HG03064 (cell line): ENCODE data around the gene CLDN19.
"Not testable (repeated sequence)": the region's sequence is repeated elsewhere in the genome, so short reads cannot be mapped to it uniquely, and the experiment has no call there.

ENCODE experiments used
- ATAC-seq: cut with Tn5 transposase; IDR thresholded peaks from one replicate; pipeline ENCODE4 v1.9.1; 2021; ENCODE audit warnings: low read depth; ENCODE audit not compliant: unreplicated experiment

The CLDN19 gene

DNA sequence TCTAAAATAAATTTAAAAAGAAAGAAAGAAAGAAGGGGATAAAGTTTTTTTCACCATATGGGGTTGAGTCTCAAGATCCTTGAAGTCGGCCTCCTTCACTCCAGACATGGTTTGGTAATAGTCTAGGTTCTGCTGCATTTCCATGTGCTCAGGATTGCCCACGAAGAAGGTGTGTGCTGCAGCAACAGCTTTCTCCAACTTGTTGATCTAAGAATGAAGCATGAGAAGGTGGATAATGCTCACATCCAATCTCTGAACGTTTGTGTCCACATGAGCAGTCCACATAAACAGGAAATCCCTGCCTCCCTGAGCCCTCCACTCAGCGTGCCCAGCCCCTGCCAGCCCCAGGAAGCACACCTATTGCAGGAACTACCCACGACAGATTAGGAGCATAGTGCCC, 22.2 kb upstream of the CLDN19 start:
- no peak for ATAC-seq

DNA sequence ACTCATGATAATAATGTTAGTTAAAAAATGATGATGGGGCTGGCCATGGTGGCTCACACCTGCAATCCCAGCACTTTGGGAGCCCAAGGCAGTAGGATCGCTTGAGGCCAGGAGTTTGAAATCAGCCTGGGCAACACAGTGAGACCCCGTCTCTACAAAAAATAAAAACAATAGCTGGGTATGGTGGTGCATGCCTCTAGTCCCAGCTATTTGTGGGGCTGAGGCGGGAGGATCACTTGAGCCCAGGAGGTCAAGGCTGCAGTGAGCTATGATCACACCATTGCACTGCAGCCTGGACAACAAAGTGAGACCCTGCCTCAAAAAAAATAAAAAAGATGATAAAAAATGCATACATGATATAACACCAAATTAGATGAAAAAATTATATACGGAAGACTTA, 21.5 kb upstream of the CLDN19 start:
- no peak for ATAC-seq

DNA sequence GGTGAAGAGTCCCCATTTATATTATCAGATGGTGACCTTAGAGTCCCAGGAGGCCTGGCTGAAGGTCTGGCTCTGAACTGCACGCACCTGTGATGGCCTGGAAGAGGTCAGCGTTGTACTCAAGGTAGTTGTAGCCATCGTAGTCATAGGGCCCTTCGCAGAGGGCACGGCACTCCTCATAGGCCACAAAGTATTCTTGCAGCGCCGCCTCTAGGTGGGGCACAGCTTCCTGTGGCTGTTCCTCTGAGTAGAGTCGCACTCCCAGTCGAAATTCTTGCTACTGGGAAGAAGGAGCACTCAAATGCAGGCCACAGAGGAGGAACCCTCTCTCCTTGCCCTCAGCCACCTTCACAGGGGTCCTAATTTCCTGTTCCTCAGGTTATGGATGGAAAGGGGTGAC, 19.1 kb upstream of the CLDN19 start:
- no peak for ATAC-seq

DNA sequence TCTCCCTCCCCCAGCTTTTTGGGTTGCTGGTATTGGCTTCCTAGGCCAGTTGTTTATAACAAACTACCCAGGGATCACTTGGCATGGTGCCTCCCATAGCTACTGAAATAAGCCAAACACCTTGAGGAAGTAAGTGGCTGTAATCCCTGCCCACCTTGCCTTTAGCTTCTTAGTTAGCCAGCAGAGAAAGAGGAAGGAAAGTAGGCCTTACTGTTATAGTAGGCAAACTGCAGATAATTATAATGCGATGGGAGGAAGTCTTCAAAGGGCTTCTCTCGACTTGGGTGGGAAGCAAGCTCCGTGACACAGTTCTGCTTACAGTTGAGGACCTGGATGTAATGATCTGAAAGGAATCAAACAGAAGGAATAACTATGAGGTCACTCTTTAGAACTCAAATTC, 18.6 kb upstream of the CLDN19 start:
- no peak for ATAC-seq

DNA sequence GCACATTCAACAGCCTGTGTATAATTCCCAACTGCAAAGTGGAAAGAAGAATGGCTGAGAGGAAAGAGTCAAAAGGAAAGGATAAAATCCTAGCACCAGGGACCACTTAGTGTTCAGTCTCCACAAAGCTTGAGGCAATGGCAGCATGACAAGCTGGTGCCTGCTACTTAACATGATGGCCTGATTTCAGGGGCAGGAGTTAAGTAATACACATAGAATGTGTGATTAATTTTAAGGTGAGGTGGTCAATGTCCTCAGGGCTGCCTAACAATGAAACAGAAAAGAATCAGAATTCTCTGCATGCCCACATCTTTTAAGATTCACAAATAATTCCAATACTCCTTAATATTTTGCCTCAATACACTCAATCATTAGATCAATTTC, 17.8 kb upstream of the CLDN19 start:
- no peak for ATAC-seq

DNA sequence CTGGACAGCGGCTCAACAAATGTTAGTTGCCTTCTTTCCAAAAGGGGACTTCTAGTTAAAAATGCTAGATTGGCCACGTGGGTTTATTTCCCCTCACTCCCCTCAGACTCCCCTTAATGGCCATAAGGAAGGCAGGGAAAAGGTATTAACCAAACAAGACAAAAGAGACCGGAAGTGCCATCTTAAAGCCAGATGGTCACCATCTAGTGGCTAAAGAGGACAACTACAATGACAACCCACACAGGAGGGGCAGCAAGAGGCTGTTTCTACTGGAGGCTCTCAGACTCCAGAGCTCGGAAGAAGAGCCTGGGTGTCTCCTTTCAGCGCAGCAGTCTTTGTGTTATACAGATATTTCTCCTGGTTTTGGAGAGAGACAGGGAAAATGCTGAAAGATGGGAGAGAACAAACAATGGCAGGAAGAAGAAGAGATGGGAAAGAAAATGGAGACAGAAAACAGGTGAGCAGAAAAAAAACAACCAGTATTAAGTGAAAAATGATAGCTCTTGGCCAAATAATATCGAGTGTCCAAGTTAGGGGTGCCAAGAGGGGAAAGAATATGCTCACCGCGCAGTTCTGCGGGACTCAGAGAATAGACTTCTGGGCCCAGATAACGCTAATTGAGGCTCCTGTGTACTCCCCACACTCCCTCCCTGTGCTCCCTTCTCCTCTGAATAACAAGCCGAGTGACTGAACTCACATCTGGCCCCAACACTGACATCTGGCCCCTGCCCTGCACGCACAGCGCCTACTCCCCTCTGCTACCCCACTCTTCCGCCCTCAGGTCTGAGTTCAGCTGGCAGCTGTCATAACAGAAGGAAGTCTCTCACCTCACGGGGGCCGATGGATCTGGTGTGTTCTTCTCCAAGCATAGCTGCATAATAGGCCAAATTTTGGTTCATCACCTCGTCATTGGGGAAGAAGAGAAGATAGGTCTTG, 17.2 kb upstream of the CLDN19 start:
- ATAC-seq: no peak

DNA sequence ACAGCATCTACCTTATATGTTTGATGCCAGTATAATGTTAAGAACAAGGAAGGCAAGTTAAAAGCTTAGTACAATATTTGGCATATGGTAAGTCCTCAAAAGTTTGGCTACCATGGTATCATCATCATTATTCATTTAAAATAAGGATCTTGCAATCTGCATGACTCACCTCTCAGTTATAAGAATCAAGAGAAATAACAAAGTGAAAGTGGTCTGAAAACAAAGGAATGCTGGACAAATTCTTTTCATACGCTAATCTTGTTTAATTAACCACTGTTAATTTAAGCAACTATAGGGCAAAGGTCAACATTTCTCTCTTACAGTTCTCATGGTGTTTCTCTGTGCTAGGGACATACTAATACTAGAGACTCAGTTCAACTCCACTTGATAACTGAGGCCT, 13.0 kb upstream of the CLDN19 start:
- ATAC-seq: no peak

DNA sequence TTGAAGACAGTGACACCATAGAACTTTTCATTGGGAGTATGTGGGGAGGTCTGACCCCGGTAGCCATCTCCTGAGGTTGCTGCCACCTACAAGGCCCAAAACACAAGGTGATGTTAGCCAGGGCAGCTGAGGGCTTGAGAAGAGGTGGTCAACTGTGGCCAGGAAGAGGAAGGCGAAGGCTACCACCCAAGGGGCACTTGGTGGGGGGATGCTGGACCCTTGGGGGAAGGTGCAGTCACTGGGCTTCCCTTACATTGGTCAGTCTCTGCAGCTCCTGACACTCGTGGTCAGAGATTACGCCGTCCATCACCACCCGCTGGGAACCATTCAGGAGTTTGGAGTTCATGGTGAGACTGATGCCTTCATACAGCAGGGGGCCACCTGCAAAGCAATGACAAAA, 12.2 kb upstream of the CLDN19 start:
- no peak for ATAC-seq

DNA sequence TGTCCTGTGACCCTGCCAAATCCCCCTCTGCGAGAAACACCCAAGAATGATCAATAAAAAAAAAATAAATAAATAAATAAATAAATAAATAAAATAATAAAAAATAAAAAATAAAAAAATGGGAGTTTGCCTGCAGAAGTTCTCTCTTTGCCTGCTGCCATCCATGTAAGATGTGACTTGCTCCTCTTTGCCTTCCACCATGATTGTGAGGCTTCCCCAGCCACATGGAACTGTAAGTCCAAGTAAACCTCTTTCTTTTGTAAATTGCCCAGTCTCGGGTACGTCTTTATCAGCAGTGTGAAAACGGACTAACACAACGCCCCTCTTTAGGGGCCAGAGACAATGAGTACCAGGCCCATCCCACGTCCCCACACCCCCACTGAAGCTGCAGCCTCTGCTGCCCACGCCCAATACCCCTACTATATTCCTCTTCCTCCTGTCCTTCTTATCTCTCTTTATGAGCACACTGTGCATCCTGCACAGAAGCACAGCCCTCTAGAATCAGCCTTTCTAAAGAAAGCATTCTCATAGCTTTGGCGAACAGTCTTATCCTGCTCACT, 11.6 kb upstream of the CLDN19 start:
- not testable (repeated sequence) for ATAC-seq

DNA sequence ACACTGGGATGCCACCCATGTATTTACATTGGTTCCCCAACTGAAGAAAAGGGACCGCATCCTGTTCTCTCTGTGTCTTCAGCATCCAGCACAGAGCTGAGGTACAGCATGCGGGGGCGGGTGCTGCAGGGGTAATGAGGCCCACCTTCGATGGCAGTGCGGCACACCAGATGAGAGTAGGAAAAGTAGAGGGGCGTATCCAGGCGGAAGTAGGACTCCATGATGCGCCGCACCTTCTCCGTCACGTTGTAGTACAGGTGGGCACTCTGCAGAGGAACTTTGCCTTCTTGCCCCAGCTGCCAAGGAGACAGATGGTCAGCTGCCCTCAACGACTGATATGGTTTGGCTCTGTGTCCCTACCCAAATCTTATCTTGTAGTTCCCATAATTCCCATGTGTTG, 10.0 kb upstream of the CLDN19 start:
- ATAC-seq: no peak

DNA sequence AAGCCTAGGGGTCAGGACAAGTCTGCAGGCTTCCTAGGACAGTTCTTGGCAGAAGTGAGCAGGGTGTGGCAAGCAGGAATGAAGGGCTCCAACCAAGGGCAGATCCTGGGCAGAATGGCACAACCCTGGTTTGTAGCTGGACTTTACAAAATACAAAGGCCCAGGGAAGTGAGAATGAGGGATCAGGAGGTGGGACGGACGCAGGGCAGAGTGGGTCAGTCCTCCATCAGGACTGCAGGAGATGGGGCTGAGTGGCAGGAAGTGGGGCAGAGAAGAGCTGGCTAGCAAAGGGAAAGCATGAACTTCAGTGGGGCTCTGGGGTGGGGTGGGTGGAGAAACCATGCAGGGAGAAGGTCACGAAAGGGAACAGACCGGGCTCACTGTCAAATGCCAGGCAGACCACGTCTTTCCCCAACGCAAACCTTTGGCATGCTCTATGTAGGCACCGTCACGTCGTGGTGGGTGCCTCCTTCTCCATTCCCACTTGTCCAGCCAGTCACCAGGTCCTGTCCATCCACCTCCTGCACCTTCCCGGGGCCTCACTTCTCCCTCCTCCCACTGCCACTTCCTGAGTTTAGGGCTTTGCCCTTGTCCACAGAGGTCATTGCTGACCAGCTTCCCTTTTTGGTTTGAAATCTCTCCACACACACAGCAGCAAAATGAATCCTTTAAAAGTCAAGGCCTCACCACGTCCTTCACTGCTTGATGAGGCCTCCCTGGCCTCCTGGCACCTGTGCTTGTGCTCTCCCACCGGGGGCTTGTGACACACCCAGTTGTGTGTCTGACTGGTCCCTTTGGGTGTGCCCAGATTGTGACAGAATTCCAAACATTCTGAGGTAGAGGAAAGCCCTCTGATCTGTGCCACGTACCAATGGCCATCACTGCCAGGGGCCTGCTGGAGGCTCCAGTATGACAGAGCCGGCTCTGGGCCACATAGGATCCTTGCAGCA, 8.7 kb upstream of the CLDN19 start:
- no peak for ATAC-seq

DNA sequence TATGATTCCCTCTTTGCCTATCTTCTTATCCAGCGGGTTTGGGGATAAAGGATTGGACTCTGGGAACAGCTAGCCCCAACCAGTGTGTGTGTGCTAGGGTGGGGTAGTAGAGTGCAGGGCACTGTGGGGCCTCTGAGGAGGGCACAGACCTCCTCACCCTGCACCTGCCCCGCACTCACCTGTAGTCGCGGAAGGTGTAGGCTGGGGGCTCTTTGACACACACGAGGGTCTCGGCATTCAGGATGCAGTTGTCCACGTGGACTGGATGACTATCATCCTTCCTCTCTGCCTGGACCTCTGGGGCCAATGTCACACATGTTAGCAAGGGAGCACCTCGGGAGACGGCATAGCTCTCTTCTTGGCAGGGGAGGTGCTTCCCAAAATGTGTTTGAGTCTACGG, 8.0 kb upstream of the CLDN19 start:
- ATAC-seq: no peak

DNA sequence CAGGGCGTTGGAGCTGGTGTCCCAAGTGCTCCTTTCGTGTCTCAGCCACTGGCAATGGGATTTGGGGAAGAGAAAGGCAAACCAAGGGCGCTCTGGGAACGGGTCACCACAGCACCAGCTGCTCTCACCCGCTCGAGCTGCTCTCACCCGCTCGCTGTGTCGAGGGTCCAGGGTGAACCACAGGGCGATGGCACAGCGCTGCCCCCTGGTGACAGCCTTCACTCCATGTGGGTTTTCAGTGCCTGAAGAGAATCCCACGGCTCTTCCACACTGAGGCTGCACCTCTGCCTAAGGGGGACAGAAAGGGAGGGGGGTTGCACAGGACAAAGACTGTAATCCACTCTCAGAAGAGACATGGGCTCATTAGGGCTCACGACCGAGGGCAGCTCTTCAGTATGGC, 7.1 kb upstream of the CLDN19 start:
- ATAC-seq: no peak

DNA sequence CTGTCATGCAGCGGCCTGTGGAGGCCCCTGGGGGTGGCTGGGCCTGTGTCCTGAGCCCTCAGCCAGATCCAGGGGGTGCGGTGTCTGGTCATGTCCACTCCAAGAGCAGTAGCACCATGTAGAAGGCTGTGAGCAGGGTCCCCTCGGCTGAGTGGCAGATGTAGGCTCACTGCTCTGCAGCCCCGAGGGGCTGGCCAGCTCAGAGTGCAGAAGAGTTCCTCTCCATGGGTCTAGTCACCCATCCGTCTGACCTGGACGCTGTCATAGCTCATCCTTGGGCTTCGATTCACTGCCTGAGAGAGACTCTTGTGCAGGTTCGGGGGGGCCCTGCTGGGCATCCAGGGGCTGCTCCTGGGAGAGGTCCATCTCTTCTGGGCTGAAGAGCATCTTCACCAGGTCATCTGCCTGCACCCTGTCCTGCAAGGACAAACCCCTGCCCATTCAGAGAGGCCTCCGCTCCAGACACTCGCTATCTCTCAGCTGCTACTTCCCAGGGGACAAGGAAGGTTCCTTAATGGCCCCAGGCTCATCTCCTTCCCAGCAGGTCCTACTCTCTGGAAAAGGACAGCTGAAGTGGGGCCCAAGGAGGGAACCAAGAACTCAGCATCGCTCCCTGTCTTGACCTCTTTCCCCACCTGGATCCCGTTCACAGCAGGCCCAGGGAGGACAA, 6.5 kb upstream of the CLDN19 start:
- no peak for ATAC-seq

DNA sequence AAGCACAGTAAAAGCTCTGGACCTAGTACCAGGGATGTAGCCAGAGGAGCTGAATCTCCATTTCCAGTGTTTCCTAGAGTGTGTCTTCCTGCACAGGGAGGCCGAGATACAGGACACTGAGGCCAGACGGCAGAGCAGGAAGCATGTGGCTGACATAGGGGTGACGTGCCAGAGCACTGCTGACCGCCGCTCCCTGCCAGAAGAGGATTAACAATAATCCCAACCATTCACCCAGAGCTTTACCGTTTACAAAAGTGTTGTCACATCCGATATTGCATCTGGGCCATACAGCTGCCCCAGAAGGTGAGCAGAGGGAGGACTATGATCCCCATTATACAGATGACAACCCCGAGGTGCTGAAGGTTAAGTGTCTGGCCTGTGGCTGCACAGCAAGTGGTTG, 5.8 kb upstream of the CLDN19 start:
- ATAC-seq: no peak

DNA sequence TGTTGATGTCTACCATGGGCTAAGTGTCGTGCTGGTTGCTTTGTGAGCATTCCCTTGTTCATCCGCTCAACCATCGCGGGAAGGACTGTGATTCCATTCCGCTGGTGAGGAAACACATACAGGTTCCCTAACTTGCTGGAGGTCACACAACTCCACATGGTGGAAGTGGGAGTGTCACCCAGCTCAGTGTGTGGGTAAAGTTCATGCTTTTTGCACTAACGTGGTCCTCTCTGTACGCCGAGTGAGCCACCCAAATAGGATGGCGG, 4.0 kb upstream of the CLDN19 start:
- no peak for ATAC-seq

DNA sequence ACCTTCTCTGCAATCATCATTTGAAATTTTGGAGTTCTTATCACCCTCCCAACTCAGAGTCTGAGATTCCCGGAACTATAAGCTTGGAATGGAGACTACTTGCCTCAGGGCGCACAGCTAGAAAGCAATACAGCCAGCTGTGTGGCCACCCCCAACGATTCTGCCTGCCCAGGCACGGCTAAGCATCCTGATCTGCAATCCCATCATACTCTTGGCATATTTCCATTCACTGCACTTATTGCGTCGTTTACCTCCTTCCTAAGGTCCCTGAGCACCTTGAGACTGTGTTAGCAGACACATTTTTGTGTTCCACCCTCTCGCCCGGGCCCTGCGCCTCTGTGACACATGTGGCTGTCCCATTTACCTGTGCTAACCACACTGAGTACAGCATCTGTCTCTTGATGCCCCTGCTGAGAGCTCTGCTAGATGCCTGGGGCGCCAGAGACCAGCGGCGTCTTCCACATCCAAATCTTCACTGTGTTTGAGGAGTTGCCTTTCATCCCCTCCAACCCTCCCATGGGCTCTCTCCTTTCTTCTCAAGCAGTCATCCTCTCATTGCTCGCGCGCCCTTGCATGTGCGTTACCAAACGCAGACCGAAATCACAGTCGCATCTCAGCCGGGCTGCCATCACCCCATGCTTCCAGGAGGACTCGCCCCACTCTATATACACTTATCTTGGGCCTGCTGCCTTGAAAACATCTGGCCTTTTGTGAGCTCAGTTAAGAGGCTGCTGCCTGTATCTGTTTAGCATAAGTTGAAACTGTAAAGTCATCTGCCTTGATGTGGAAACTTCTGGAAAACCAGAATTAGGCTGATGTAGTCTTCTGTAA, 3.5 kb upstream of the CLDN19 start:
- no peak for ATAC-seq

DNA sequence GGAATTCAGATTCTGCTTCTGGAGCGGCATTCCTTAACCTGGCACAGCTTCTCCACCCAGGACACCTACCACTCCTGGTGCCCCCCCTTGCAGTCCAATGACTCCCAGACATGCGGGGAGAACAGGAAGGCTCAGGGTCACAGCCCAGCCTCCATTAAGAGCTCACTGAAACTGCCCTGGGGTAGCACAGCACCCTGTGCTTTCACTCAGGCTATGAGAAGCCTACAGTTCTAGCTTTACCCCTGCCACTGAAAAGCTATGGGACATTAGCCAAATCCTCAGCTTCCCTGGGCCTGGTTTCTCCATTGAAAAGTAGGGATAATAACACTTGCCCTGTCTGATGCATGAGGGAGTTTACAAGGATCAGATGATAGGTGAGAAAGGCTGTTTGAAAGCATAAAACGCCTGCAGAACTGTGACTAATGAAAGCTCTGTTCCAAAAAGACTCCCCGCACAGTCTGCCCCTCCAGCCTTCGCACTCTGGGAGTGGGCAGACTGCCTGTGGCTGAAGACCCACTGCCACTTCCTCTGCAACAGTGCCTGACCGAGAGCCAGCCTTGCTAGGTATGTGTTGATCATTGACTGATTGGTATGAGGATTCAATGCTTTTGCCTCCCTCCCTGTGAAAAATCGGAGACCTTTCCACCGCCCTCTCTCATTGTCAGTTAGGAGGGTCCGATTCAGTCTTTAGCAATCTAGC, 2.7 kb upstream of the CLDN19 start:
- no peak for ATAC-seq

DNA sequence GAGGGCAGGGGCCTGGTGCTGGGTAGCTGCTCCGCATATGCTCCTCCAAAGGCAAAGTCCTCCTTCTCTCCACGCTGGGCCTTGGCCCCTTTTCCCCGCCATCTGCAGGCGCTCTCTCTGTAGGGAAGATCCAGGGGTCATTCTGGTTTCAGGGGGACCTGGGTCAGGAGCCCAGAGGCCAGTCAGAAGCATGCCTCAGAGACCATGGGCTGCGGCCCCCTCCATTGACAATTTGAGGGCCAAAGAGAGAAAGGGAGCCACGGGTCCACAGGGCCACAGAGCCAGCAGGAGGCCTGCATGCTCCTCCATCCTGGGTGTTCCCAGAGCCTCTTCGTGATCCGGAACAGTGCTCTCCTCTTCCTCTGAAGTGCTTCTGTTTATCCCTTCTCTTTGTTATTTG, 2.1 kb upstream of the CLDN19 start:
- ATAC-seq: no peak

DNA sequence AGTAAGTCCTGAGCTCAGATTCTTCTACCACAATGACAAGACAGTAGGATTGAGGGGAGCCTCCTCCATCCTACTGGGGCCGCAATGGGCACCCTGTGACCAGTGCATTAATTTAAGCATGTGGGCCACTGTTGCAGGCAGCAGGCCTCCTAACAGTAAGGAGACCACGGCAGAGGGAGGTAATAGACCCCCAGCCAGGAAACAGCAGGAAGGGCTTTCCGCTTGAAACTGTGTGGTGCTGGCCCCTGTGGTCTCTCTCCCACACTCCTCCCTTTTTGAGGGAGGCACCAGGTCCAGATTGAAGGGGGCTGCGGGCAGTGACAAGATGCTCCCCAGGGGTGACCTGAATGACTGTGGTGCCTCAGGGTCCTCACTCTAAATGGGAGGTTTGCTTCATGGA, 1.7 kb upstream of the CLDN19 start:
- ATAC-seq: no peak
